GM06990 (cell line): Measurements from ENCODE around the gene BACH2.

Source experiments
- DNase-seq: peaks from one replicate; pipeline ENCODE4 v3.0.0-alpha.2; 2011; ENCODE audit not compliant: insufficient read length; ENCODE audit errors: extremely low read depth
- H3K27me3 ChIP-seq: replicated peaks from 2 replicates; pipeline ENCODE4 v1.6.0; 2011; ENCODE audit warnings: low read length; ENCODE audit not compliant: control insufficient read depth, insufficient read depth
- H3K36me3 ChIP-seq: 2 replicates; pipeline ENCODE4 v1.5.1; 2011; ENCODE audit warnings: low read length; ENCODE audit not compliant: control insufficient read depth, insufficient read depth
- H3K4me3 ChIP-seq: replicated peaks from 2 replicates; pipeline ENCODE4 v1.5.1; 2011; ENCODE audit warnings: low read depth, mild to moderate bottlenecking, control low read depth, low read length
- CTCF ChIP-seq: IDR thresholded peaks from 2 replicates; pipeline ENCODE4 v1.5.1; 2011; ENCODE audit warnings: low read length, control low read depth, mild to moderate bottlenecking, inconsistent platforms; ENCODE audit not compliant: insufficient read depth, poor library complexity, severe bottlenecking

The BACH2 gene

GRCh38 chr6:90224196-90224595 is 72.4 kb downstream of the BACH2 start:
- TF ChIP-seq CTCF = no peak
- Histone ChIP-seq H3K27me3 (no peaks in the 10 kb centered on the region), H3K36me3 (no peaks in the 10 kb centered on the region), H3K4me3 (no peak overlapping the region)
- no peak for DNase-seq

GRCh38 chr6:90222724-90223198 is 73.9 kb downstream of the BACH2 start:
- H3K27me3 ChIP-seq = no peaks in the 10 kb centered on the region
- H3K4me3 ChIP-seq = no peak overlapping the region
- no peak for TF ChIP-seq CTCF
- H3K36me3 ChIP-seq = no peaks in the 10 kb centered on the region
- no peak for DNase-seq

GRCh38 chr6:90222008-90222407 is 74.6 kb downstream of the BACH2 start:
- no peak overlapping the region for H3K4me3 ChIP-seq
- no peak for TF ChIP-seq CTCF
- H3K36me3 ChIP-seq = no peaks in the 10 kb centered on the region

GRCh38 chr6:90221403-90221802 is 75.2 kb downstream of the BACH2 start:
- TF ChIP-seq CTCF = no peak
- Histone ChIP-seq H3K36me3 (no peaks in the 10 kb centered on the region), H3K27me3 (no peaks in the 10 kb centered on the region), H3K4me3 (no peak overlapping the region)
- no peak for DNase-seq

More at GRCh38 chr6:90222008-90222407, 74.6 kb downstream of the BACH2 start:
- H3K27me3 ChIP-seq = no peaks in the 10 kb centered on the region
- DNase-seq = no peak

- Histone ChIP-seq H3K4me3 (no peak overlapping the region), H3K36me3 (no peaks in the 10 kb centered on the region), H3K27me3 (no peaks in the 10 kb centered on the region)
- TF ChIP-seq CTCF = no peak
- DNase-seq = no peak
Observed at GRCh38 chr6:90220273-90220672, 76.4 kb downstream of the BACH2 start.
